ENCODE results near the gene ZGLP1. TPM values are rescaled to one million over a fixed set of nuclear protein-coding genes. Genes with fewer than 3 reads are reported as not detected.
"Not testable (repeated sequence)": the region's sequence is repeated elsewhere in the genome, so short reads cannot be mapped to it uniquely, and the experiment has no call there.

ZGLP1 gene
- total RNA-seq, 1 experiment from 2014 or later: 1.3 TPM

DNA sequence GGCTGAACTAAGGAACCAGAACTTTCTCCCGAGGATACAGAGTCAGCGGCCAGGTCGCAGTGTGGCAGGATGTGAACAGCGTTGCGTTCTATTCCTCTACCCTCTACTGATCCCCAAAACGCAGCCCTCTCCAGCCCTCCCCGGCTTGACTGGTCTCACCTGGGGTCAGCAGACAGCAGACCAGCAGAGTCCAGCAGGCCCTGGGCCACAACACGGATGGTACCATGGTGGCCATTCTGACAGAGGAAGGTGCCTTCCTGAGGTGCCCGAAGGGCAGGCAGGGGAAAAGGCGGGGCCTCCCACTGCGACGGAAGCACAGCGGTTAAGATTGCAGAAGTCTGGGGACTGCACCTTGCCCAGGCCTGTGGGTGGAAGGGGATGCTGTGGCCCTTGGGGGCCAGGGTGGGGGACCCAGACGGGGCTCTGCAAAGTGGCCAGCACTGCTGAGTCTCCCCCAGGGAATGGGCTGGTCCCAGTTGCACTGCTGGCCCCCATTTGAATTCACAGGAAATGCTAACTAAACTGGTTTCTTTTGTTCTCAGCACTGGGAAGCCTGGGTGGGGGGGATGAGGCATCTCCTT lies 29.9 kb upstream of the ZGLP1 start, which contains the start of gene ICAM3:
Gene ICAM3 (minus strand): TSS at position 245 of the 581 bp plus-strand sequence. CDS start 10 bp downstream, at position 235.
- no peaks in the 10 kb centered on the region for H3K9me3 ChIP-seq (ENCODE audit: control insufficient read depth, insufficient read depth, low read depth, low read length)
- intact Hi-C loops (cut with micrococcal nuclease; ENCODE audit: unreplicated experiment): no loop called here
- ATAC-seq (no peak), DNase-seq (ENCODE audit: low read depth, low spot score) (no peak)
- ChIA-PET POLR2A (no interaction called here), CTCF (no interaction called here)
- in situ Hi-C loops (cut with HindIII; ENCODE audit: low pct_unique_long_range_greater_than_20kb, low sequenced_read_pairs): no loop called here
- no peak within 1 kb of the TSS for H3K27ac ChIP-seq (ENCODE audit: low read length)
- H3K4me1 ChIP-seq (ENCODE audit: control insufficient read depth, insufficient read depth, low read length): peaks cover 5% of the 10 kb centered on the region
- H3K36me3 ChIP-seq (ENCODE audit: control insufficient read depth, insufficient read depth, low read length): no peaks in the 10 kb centered on the region
- H3K4me3 ChIP-seq (ENCODE audit: low read depth in 2 of 2, low read length in 2 of 2): no peak within 1 kb of the TSS
- no peaks in the 10 kb centered on the region for H3K27me3 ChIP-seq (ENCODE audit: control insufficient read depth, insufficient read depth, low read length)
- TF ChIP-seq, protein P1, sequence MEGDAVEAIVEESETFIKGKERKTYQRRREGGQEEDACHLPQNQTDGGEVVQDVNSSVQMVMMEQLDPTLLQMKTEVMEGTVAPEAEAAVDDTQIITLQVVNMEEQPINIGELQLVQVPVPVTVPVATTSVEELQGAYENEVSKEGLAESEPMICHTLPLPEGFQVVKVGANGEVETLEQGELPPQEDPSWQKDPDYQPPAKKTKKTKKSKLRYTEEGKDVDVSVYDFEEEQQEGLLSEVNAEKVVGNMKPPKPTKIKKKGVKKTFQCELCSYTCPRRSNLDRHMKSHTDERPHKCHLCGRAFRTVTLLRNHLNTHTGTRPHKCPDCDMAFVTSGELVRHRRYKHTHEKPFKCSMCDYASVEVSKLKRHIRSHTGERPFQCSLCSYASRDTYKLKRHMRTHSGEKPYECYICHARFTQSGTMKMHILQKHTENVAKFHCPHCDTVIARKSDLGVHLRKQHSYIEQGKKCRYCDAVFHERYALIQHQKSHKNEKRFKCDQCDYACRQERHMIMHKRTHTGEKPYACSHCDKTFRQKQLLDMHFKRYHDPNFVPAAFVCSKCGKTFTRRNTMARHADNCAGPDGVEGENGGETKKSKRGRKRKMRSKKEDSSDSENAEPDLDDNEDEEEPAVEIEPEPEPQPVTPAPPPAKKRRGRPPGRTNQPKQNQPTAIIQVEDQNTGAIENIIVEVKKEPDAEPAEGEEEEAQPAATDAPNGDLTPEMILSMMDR (IDR thresholded peaks at IDR 0.05): no peak
- TF ChIP-seq POLR2AphosphoS5 (IDR thresholded peaks at IDR 0.05; ENCODE audit: low read depth, low read length) (no peak), SIN3A (IDR thresholded peaks at IDR 0.05; ENCODE audit: borderline replicate concordance, insufficient read depth, low read depth, low read length) (no peak)
- no TSS peak for BruUV-seq (replicated peaks)

DNA sequence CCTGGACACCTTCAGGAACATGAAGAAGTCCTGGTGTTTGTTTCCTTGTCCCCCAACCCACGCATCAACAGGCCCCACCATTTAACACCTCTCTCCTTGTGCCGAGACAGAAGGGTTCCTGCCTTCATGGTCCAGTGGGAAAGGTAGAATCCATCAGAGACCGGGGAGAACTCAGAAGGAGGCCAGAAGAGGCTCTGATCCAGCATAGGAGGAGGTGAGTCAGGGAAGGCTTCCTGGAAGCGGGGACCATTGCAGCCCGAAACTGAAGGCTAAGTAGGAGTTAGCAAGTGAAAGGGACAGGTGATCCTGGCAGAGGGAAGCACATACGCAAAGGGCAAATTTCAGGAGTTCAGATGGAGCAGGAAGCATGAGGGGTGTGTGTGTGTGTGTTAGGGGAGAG lies 29.3 kb upstream of the ZGLP1 start:
- no TSS peak for BruUV-seq (replicated peaks)
- in situ Hi-C loops (cut with HindIII; ENCODE audit: low pct_unique_long_range_greater_than_20kb, low sequenced_read_pairs) (no loop called here), intact Hi-C loops (cut with micrococcal nuclease; ENCODE audit: unreplicated experiment) (no loop called here)
- Histone ChIP-seq H3K36me3 (ENCODE audit: control insufficient read depth, insufficient read depth, low read length) (no peaks in the 10 kb centered on the region; the same call in 1 of the 2 replicates), H3K4me1 (ENCODE audit: control insufficient read depth, insufficient read depth, low read length) (peaks cover 5% of the 10 kb centered on the region), H3K27me3 (ENCODE audit: control insufficient read depth, insufficient read depth, low read length) (no peaks in the 10 kb centered on the region), H3K4me3 (ENCODE audit: low read depth in 2 of 2, low read length in 2 of 2) (no peak overlapping the region), H3K9me3 (ENCODE audit: control insufficient read depth, insufficient read depth, low read depth, low read length) (no peaks in the 10 kb centered on the region), H3K27ac (ENCODE audit: low read length) (no peak overlapping the region)
- ATAC-seq (no peak), DNase-seq (ENCODE audit: low read depth, low spot score) (no peak)
- TF ChIP-seq POLR2AphosphoS5 (IDR thresholded peaks at IDR 0.05; ENCODE audit: low read depth, low read length): no peak
- TF ChIP-seq, protein P1 (IDR thresholded peaks at IDR 0.05): no peak
- TF ChIP-seq, protein P2, sequence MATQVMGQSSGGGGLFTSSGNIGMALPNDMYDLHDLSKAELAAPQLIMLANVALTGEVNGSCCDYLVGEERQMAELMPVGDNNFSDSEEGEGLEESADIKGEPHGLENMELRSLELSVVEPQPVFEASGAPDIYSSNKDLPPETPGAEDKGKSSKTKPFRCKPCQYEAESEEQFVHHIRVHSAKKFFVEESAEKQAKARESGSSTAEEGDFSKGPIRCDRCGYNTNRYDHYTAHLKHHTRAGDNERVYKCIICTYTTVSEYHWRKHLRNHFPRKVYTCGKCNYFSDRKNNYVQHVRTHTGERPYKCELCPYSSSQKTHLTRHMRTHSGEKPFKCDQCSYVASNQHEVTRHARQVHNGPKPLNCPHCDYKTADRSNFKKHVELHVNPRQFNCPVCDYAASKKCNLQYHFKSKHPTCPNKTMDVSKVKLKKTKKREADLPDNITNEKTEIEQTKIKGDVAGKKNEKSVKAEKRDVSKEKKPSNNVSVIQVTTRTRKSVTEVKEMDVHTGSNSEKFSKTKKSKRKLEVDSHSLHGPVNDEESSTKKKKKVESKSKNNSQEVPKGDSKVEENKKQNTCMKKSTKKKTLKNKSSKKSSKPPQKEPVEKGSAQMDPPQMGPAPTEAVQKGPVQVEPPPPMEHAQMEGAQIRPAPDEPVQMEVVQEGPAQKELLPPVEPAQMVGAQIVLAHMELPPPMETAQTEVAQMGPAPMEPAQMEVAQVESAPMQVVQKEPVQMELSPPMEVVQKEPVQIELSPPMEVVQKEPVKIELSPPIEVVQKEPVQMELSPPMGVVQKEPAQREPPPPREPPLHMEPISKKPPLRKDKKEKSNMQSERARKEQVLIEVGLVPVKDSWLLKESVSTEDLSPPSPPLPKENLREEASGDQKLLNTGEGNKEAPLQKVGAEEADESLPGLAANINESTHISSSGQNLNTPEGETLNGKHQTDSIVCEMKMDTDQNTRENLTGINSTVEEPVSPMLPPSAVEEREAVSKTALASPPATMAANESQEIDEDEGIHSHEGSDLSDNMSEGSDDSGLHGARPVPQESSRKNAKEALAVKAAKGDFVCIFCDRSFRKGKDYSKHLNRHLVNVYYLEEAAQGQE (IDR thresholded peaks at IDR 0.05; ENCODE audit: insufficient read depth in 1 of 2, low read depth in 2 of 2, low read length in 1 of 2): no peak
- no peak for TF ChIP-seq TCF7L2 (IDR thresholded peaks at IDR 0.05; ENCODE audit: low read depth, low read length)
- no peak for TF ChIP-seq SIN3A (IDR thresholded peaks at IDR 0.05; ENCODE audit: borderline replicate concordance, insufficient read depth, low read depth, low read length)
- ChIA-PET CTCF (no interaction called here), POLR2A (interaction anchor here (0.6 kb wide), 1 partner anchor 32 kb away, joined by 5 read pairs; no protein-coding TSS in a partner anchor)

- DNase-seq (ENCODE audit: low read depth, low spot score); ATAC-seq; intact Hi-C loops (cut with micrococcal nuclease; ENCODE audit: unreplicated experiment); BruUV-seq (replicated peaks); in situ Hi-C loops (cut with HindIII; ENCODE audit: low pct_unique_long_range_greater_than_20kb, low sequenced_read_pairs); H3K27ac ChIP-seq (ENCODE audit: low read length); H3K4me1 ChIP-seq (ENCODE audit: control insufficient read depth, insufficient read depth, low read length); POLR2A ChIA-PET; H3K27me3 ChIP-seq (ENCODE audit: control insufficient read depth, insufficient read depth, low read length); H3K9me3 ChIP-seq (ENCODE audit: control insufficient read depth, insufficient read depth, low read depth, low read length); H3K4me3 ChIP-seq (ENCODE audit: low read depth in 2 of 2, low read length in 2 of 2); H3K36me3 ChIP-seq (ENCODE audit: control insufficient read depth, insufficient read depth, low read length): not testable (repeated sequence)
- CTCF ChIA-PET: interaction anchor here (0.6 kb wide), 1 partner anchor 77 kb away, joined by 4 read pairs; no protein-coding TSS in a partner anchor
Measured at GRCh38 chr19:10336725-10337124, 27.1 kb upstream of the ZGLP1 start.

Data from Panc1 (cell line).